ENCODE results near the gene PPP6C. TPM values are rescaled to one million over a fixed set of nuclear protein-coding genes. Genes with fewer than 3 reads are reported as not detected.

The PPP6C gene
- total and polyA plus RNA-seq, 2 of the 13 experiments (the other 11 are each of a cell fraction or from before 2014, with no cell fraction given), result 18.5 to 20.9 TPM

DNA sequence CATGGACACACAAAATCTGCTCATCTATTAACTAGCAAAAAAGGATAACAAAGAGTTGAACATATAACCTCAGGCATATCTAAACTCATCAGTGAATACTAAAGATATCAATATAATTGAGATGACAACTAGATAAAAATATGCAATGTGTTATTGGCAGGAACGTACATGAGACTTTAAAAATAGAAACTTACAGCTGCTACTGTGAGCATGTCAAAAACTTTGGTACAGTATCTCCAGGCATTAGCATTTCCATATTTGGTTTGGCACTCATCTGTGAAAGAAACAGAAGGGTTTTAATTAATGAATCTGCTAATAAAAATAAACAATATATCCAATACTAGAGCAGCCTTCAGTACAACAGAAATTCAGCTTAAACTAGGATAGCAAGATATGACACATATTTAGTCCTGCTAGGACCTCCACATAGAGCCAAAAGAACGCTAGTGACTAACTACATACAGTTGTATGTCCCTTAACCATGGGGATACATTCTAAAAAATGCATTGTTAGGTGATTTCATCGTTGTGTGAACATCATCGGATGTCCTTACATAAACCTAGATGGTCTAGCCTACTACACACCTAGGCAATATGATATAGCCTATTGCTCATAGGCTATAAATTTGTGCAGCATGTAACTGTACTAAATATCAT lies 35.8 kb downstream of the PPP6C start (continued):
- TF ChIP-seq BCLAF1 (IDR thresholded peaks at IDR 0.05), result no peak
- no peak for TF ChIP-seq ZNF652 (CRISPR knock-in tag; IDR thresholded peaks at IDR 0.05; ENCODE audit: borderline replicate concordance, low read depth)
- TF ChIP-seq TOE1 (CRISPR knock-in tag; IDR thresholded peaks at IDR 0.05), result no peak
- no peak for TF ChIP-seq ZNF747 (CRISPR knock-in tag; IDR thresholded peaks at IDR 0.05; ENCODE audit: borderline replicate concordance)
- no peak for TF ChIP-seq CBX5 (CRISPR knock-in tag; IDR thresholded peaks at IDR 0.05; ENCODE audit: borderline replicate concordance)
- TF ChIP-seq ZNF770 (CRISPR knock-in tag; IDR thresholded peaks at IDR 0.05), result no peak

GRCh38 chr9:125151730-125152129 lies 37.9 kb downstream of the PPP6C start:
- H3K9me3 ChIP-seq (ENCODE audit: low read length), result no peaks in the 10 kb centered on the region
- no peak overlapping the region for H2AFZ ChIP-seq (ENCODE audit: low read length)
- intact Hi-C loops (cut with micrococcal nuclease; ENCODE audit: unreplicated experiment), result no loop called here
- H4K20me1 ChIP-seq (ENCODE audit: insufficient read depth, low read length), result no peaks in the 10 kb centered on the region
- no peak overlapping the region for H3K4me3 ChIP-seq (replicated peaks in 1 of 3; ENCODE audit: insufficient read depth in 1 of 3, low read depth in 2 of 3, low read length in 3 of 3)
- 90% methylated on average over 2 of the region's 2 CpGs for WGBS (ENCODE audit: low lambda C conversion rate)
- FAIRE-seq (no peak), ATAC-seq (no peak), DNase-seq (ENCODE audit: low spot score) (no peak)
- peaks cover 7 to 53% of the 10 kb centered on the region in 2 experiments; a peak in 4 of 5 replicates for H3K36me3 ChIP-seq (replicated peaks in 1 of 2; ENCODE audit: control insufficient read depth in 1 of 2, insufficient read depth in 2 of 2, low read length in 2 of 2)
- no peaks in the 10 kb centered on the region for H3K79me2 ChIP-seq (ENCODE audit: insufficient read depth, low read length)
- in situ Hi-C loops (cut with HindIII; ENCODE audit: extremely low pct_ligation_motif_present, low pct_unique_long_range_greater_than_20kb), result no loop called here
- H3K4me2 ChIP-seq (ENCODE audit: low read depth, low read length), result no peak overlapping the region
- ChIA-PET CTCF (ENCODE audit: low intra/inter-chr PET ratio, low total read pairs) (no interaction called here), POLR2A (no interaction called here)
- no peaks in the 10 kb centered on the region for H3K27me3 ChIP-seq (ENCODE audit: control insufficient read depth in 1 of 2, insufficient read depth in 2 of 2, low read length in 2 of 2)
- no peak overlapping the region for H3K9ac ChIP-seq (ENCODE audit: insufficient read depth, low read depth, low read length)
- BruUV-seq (replicated peaks), result no TSS peak
- H3K4me1 ChIP-seq (ENCODE audit: insufficient read depth, low read length), result peaks cover 15% of the 10 kb centered on the region
- H3K27ac ChIP-seq (ENCODE audit: extremely low read length, insufficient read depth, low read length), result no peak overlapping the region
- TF ChIP-seq RCOR2 (CRISPR knock-in tag; IDR thresholded peaks at IDR 0.05), result no peak
- TF ChIP-seq ARID2 (CRISPR knock-in tag; IDR thresholded peaks at IDR 0.05; ENCODE audit: borderline replicate concordance), result no peak
- TF ChIP-seq YY1 (IDR thresholded peaks at IDR 0.05; ENCODE audit: insufficient read depth, insufficient replicate concordance, low read depth, low read length), result no peak
- TF ChIP-seq ZNF746 (CRISPR knock-in tag; IDR thresholded peaks at IDR 0.05), result no peak
- TF ChIP-seq, protein P1, sequence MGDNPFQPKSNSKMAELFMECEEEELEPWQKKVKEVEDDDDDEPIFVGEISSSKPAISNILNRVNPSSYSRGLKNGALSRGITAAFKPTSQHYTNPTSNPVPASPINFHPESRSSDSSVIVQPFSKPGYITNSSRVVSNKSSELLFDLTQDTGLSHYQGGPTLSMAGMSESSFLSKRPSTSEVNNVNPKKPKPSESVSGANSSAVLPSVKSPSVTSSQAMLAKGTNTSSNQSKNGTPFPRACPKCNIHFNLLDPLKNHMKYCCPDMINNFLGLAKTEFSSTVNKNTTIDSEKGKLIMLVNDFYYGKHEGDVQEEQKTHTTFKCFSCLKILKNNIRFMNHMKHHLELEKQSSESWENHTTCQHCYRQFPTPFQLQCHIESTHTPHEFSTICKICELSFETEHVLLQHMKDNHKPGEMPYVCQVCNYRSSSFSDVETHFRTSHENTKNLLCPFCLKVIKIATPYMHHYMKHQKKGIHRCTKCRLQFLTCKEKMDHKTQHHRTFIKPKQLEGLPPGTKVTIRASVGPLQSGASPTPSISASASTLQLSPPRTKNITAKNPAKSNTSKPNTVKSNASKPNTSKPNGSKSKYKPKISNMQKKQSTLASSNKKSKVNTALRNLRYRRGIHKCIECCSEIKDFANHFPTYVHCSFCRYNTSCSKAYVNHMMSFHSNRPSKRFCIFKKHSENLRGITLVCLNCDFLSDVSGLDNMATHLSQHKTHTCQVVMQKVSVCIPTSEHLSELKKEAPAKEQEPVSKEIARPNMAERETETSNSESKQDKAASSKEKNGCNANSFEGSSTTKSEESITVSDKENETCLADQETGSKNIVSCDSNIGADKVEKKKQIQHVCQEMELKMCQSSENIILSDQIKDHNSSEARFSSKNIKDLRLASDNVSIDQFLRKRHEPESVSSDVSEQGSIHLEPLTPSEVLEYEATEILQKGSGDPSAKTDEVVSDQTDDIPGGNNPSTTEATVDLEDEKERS (CRISPR knock-in tag; IDR thresholded peaks at IDR 0.05), result no peak
